NCI-H82 treated with DMSO at 0.1 percent for 48 hours (cell line): ENCODE measurements around the gene TMTC1.

Experiments
- DNase-seq: peaks from one replicate; lab custom pipeline; 2025; ENCODE audit not compliant: unreplicated experiment; lab: John Stamatoyannopoulos, UW

Gene TMTC1

DNA sequence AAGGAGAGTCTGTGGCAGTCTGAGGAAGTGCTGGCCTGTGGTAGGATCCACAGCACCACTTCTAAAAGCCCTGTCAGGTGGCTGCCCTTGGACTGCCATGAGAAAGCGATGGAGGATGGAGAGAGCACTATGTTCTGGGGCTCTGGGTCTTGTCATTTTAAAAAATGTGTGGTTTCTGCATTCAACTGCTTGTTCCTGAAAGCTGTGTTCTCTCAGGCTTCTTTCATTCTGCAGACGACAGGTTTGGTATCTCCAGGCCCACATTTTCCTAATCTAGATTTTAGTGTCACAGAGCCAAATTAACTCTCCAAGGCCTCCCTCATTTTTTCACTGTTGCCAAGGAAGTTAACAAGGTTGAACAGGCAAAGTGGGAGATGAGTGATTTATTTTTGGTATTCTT lies 296.8 kb downstream of the TMTC1 start:
- DNase-seq, result no peak

GRCh38 chr12:29463198-29463597 lies 320.5 kb downstream of the TMTC1 start:
- DNase-seq, result no peak

GRCh38 chr12:29460082-29460481 lies 323.7 kb downstream of the TMTC1 start:
- DNase-seq, result no peak

DNA sequence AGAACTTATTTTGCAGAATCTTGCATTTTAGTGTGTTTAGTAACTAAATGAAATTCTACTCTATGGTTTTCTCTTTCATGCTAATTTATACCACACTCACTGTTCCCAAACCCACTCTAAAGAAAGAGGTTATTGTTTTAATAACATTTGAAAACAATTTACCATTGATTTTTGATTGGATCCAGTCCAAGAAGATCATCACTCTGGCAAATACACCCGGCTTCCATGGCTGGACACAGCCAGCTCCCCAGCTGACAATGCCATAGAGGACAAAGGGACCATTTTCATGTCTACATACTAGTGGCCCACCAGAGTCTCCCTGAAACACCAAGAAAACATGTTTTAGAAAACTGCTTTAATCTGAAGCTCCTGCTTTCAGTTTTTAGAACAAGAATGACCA lies 328.7 kb downstream of the TMTC1 start:
- DNase-seq, result no peak

DNA sequence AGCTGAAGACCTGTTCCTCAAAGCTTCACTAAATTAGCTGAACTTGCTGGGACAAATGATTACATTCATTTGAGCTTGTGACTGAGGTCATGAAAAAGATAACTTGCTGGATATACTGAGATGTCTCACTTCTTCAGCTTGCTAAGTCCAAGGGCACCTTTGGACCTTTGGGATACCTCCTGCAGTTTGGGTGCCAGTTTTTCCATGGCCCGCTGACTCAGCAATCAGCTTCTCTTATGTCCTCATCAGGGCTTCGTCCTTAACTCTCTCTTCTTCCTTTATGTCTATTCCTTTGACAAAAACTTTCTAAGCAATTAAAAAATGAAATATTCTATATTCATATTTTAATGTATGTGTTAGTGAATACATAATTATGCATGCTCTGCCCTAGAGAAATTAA lies 331.9 kb downstream of the TMTC1 start:
- DNase-seq, result no peak
